ENCODE measurements around the gene GGTLC2.
"Not testable (repeated sequence)": the region's sequence is repeated elsewhere in the genome, so short reads cannot be mapped to it uniquely, and the experiment has no call there.

Gene GGTLC2

DNA sequence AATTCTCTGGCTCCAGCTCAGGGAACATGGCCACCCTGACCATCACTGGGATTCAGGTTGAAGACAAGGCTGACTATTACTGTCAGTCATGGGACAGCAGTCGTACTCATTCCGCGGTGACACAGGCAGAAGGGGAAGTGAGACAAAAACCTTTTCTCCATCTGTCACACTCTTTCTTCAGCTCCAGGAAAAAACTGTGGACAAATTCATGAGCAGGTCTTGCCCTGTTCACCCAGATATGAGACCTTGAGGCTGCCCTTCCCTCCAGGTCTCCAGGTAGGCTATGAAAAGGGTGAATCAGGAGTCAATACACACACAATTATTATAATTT lies 39.4 kb upstream of the GGTLC2 start:
- H3K4me3 ChIP-seq (ENCODE audit: low read depth, low read length) = no peak overlapping the region
- TF ChIP-seq, protein P1, sequence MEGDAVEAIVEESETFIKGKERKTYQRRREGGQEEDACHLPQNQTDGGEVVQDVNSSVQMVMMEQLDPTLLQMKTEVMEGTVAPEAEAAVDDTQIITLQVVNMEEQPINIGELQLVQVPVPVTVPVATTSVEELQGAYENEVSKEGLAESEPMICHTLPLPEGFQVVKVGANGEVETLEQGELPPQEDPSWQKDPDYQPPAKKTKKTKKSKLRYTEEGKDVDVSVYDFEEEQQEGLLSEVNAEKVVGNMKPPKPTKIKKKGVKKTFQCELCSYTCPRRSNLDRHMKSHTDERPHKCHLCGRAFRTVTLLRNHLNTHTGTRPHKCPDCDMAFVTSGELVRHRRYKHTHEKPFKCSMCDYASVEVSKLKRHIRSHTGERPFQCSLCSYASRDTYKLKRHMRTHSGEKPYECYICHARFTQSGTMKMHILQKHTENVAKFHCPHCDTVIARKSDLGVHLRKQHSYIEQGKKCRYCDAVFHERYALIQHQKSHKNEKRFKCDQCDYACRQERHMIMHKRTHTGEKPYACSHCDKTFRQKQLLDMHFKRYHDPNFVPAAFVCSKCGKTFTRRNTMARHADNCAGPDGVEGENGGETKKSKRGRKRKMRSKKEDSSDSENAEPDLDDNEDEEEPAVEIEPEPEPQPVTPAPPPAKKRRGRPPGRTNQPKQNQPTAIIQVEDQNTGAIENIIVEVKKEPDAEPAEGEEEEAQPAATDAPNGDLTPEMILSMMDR (IDR thresholded peaks at IDR 0.05; ENCODE audit: borderline replicate concordance, insufficient read depth, low read depth, low read length) = no peak

- not testable (repeated sequence) for H3K4me3 ChIP-seq (ENCODE audit: low read depth, low read length)
Measured at GRCh38 chr22:22608022-22608421, 36.4 kb upstream of the GGTLC2 start.

DNA sequence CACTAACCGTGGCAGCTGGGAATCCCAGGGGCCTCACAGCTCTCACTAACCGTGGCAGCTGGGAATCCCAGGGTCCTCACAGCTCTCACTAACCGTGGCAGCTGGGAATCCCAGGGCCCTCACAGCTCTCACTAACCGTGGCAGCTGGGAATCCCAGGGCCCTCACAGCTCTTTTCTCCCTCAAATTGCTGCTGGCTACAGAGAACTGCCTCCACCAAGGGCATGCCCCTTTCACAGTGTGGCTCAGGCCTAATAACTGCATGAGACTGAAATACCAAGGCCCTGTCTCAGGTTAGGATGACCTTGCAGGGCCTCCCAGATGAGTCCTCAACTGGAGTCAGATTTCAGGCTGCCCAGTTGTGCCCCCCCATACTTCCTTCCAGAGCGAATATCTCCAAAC lies 35.1 kb upstream of the GGTLC2 start:
- TF ChIP-seq, protein P1 (IDR thresholded peaks at IDR 0.05; ENCODE audit: borderline replicate concordance, insufficient read depth, low read depth, low read length) = no peak
- H3K4me3 ChIP-seq (ENCODE audit: low read depth, low read length) = no peak overlapping the region

DNA sequence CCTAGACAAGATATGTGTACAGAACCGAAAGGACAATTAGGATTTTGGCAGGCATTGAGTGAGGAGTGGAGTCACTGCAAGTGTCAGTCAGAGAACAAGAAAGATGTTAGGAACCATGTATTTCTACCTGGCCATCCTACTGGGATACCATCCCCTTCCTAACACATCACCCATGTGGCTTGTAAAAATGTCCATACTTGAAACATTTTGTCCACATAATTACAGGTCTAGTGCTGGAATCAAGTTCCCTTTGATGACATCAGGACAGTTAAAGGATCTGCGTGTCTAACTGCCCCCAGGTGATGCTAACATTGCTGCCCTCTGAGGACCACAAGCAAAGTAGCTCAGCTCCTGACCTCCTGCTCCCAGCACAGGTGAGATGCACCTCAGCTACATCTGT lies 31.9 kb upstream of the GGTLC2 start:
- TF ChIP-seq, protein P1 (IDR thresholded peaks at IDR 0.05; ENCODE audit: borderline replicate concordance, insufficient read depth, low read depth, low read length) = no peak
- no peak overlapping the region for H3K4me3 ChIP-seq (ENCODE audit: low read depth, low read length)

DNA sequence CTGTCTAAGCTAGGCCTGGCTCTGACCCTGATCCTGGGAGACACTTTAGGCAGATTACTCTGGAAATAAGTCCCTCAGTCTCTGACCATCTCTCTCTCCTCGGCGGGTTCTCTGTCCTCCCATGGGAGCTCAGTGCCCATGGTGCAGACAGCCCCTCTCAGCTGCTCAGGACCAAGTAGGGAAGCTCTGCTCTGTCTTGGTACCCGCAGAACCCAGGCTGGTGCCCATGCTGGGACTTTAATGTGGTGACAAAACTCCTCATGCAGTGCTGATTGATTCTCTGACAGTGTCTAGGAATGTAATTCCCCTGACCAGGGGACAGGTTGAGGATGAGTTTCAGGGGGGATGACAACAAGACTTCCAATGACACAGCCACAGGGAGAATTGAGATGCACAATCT lies 30.3 kb upstream of the GGTLC2 start:
- TF ChIP-seq, protein P1 (IDR thresholded peaks at IDR 0.05; ENCODE audit: borderline replicate concordance, insufficient read depth, low read depth, low read length) = no peak
- no peak overlapping the region for H3K4me3 ChIP-seq (ENCODE audit: low read depth, low read length)

- no peak overlapping the region for H3K4me3 ChIP-seq (ENCODE audit: low read depth, low read length)
- TF ChIP-seq, protein P1 (IDR thresholded peaks at IDR 0.05; ENCODE audit: borderline replicate concordance, insufficient read depth, low read depth, low read length) = no peak
Measured at GRCh38 chr22:22616636-22617035, 27.8 kb upstream of the GGTLC2 start.

GRCh38 chr22:22618448-22618847 lies 26.0 kb upstream of the GGTLC2 start:
- TF ChIP-seq, protein P1 (IDR thresholded peaks at IDR 0.05; ENCODE audit: borderline replicate concordance, insufficient read depth, low read depth, low read length) = no peak
- H3K4me3 ChIP-seq (ENCODE audit: low read depth, low read length) = no peak overlapping the region

DNA sequence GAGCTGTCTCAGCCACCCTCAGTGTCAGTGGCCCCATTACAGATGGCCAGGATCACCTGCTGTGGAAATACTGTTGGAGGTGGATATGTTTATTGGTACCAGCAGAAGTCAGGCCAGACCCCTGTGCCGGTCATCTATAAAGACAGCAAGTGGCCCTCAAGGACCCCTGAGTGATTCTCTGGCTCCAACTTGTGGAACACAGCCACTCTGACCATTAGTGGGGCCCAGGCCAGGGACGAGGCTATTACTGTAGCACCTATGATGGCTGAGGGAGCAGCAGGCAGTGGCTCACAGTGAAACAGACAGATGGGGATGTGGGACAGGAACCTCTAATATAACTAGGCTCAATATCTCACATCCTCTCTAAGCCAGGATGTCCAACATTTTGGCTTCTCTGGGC lies 25.5 kb upstream of the GGTLC2 start:
- H3K4me3 ChIP-seq (ENCODE audit: low read depth, low read length) = no peak overlapping the region
- TF ChIP-seq, protein P1 (IDR thresholded peaks at IDR 0.05; ENCODE audit: borderline replicate concordance, insufficient read depth, low read depth, low read length) = no peak
